ENCODE measurements around the gene RASGRP4.
A peak's percentile ranks its signal among the peaks of the same experiment; 100 is the strongest.

Gene RASGRP4

DNA sequence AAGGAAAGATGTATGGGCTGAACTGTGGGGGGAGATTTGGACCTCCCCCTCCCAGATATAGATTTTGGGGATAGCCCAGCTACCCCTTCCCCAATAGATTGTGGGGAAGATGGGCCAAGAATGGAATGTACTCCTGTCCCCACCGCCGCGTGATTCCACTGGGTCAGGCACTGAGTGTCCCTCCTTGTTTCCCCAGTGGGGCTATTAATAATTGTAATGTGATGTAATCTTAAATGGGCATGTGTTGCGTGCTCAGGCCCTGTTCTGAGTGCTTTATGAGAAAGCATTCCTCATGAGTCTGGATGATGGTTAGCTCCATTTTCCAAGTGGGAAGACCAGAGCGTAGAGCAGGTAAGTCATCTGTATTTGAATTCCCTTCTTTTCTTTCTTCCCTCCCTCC is 50.3 kb downstream of the RASGRP4 start:
- Histone ChIP-seq H3K27me3 (ENCODE audit: insufficient read depth, insufficient read length) (no peaks in the 10 kb centered on the region), H3K4me3 (ENCODE audit: insufficient read length, low read depth) (peak overlapping the region; percentile 73), H3K4me1 (ENCODE audit: insufficient read depth, insufficient read length) (no peaks in the 10 kb centered on the region), H3K9me3 (ENCODE audit: insufficient read depth, low read length) (no peaks in the 10 kb centered on the region), H3K36me3 (ENCODE audit: insufficient read depth, insufficient read length, low read length) (peaks cover 35% of the 10 kb centered on the region), H3K9ac (ENCODE audit: insufficient read length, low read depth) (peak overlapping the region; percentile 96)
- DNase-seq (ENCODE audit: low read depth, low spot score), result no peak
- TF ChIP-seq ZNF274 (IDR thresholded peaks at IDR 0.05; ENCODE audit: low read depth, low read length), result no peak
- no peak for TF ChIP-seq YY1 (IDR thresholded peaks at IDR 0.05; ENCODE audit: insufficient read depth, insufficient read length)
- TF ChIP-seq SUZ12 (IDR thresholded peaks at IDR 0.05; ENCODE audit: extremely low read depth, insufficient read depth, insufficient read length), result no peak

GRCh38 chr19:38375098-38375493 is 50.9 kb downstream of the RASGRP4 start:
- no peaks in the 10 kb centered on the region for H3K27me3 ChIP-seq (ENCODE audit: insufficient read depth, insufficient read length)
- no peak for DNase-seq (ENCODE audit: low read depth, low spot score)
- H3K36me3 ChIP-seq (ENCODE audit: insufficient read depth, insufficient read length, low read length), result peaks cover 29% of the 10 kb centered on the region
- H3K4me3 ChIP-seq (ENCODE audit: insufficient read length, low read depth), result peak overlapping the region; percentile 73
- no peaks in the 10 kb centered on the region for H3K4me1 ChIP-seq (ENCODE audit: insufficient read depth, insufficient read length)
- no peak for TF ChIP-seq SUZ12 (IDR thresholded peaks at IDR 0.05; ENCODE audit: extremely low read depth, insufficient read depth, insufficient read length)
- TF ChIP-seq ZNF274 (IDR thresholded peaks at IDR 0.05; ENCODE audit: low read depth, low read length), result no peak
- TF ChIP-seq YY1 (IDR thresholded peaks at IDR 0.05; ENCODE audit: insufficient read depth, insufficient read length), result no peak
- peak overlapping the region; percentile 96 for H3K9ac ChIP-seq (ENCODE audit: insufficient read length, low read depth)
- no peaks in the 10 kb centered on the region for H3K9me3 ChIP-seq (ENCODE audit: insufficient read depth, low read length)

DNA sequence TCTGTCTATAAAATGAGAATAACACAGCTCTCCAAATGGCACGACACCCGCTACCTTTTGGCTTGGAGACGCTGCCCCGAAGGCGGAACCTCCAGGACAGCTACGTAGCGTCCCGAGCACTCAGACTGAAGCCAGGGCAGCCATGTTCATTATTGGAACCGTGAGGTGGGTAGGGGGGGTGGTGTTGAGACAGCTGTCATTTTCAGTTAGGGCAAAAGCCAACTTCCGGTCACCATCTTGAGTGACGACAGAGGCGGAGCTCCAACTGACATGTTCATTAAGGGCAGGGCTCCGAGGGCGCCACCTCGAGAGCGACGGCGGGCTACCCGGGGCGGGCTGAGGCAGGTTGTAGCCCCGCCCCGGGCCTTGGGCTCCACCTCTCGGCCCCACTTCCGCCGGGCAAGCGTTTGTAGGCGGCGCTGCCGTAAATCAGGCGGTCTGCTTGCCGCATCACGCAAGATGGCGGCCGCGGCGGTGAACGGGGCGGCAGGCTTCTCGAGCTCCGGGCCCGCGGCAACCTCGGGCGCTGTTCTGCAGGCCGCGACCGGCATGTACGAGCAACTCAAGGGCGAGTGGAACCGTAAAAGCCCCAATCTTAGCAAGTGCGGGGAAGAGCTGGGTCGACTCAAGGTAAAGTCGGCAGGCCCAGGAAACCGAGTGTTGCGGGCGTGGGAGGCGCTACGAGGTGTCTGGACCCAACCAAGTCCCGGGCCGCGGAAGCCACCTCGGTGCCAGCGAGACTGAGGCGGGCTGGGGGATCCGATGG is 51.5 kb downstream of the RASGRP4 start, which contains the start of gene PSMD8:
TSS of gene PSMD8 (plus strand) at position 240 of the 766 bp plus-strand sequence. CDS start at position 271, 31 bp downstream.
- H3K4me3 ChIP-seq (ENCODE audit: insufficient read length, low read depth), result peak within 1 kb of the TSS; percentile 73
- TF ChIP-seq YY1 (IDR thresholded peaks at IDR 0.05; ENCODE audit: insufficient read depth, insufficient read length) (peak; percentile 94), SUZ12 (IDR thresholded peaks at IDR 0.05; ENCODE audit: extremely low read depth, insufficient read depth, insufficient read length) (no peak)
- peak; percentile 96 for DNase-seq (ENCODE audit: low read depth, low spot score)

GRCh38 chr19:38373907-38374331 is 52.1 kb downstream of the RASGRP4 start:
- TF ChIP-seq SUZ12 (IDR thresholded peaks at IDR 0.05; ENCODE audit: extremely low read depth, insufficient read depth, insufficient read length), result no peak
- TF ChIP-seq ZNF274 (IDR thresholded peaks at IDR 0.05; ENCODE audit: low read depth, low read length), result no peak
- Histone ChIP-seq H3K9ac (ENCODE audit: insufficient read length, low read depth) (peak overlapping the region; percentile 47), H3K9me3 (ENCODE audit: insufficient read depth, low read length) (no peaks in the 10 kb centered on the region), H3K4me1 (ENCODE audit: insufficient read depth, insufficient read length) (no peaks in the 10 kb centered on the region), H3K36me3 (ENCODE audit: insufficient read depth, insufficient read length, low read length) (peaks cover 20% of the 10 kb centered on the region), H3K27me3 (ENCODE audit: insufficient read depth, insufficient read length) (no peaks in the 10 kb centered on the region), H3K4me3 (ENCODE audit: insufficient read length, low read depth) (peak overlapping the region; percentile 5)
- no peak for DNase-seq (ENCODE audit: low read depth, low spot score)

More for the DNA sequence above, 51.5 kb downstream of the RASGRP4 start, which contains the start of gene PSMD8:
- Histone ChIP-seq H3K4me1 (ENCODE audit: insufficient read depth, insufficient read length) (no peaks in the 10 kb centered on the region), H3K9ac (ENCODE audit: insufficient read length, low read depth) (peak within 1 kb of the TSS; percentile 96), H3K27me3 (ENCODE audit: insufficient read depth, insufficient read length) (no peaks in the 10 kb centered on the region), H3K36me3 (ENCODE audit: insufficient read depth, insufficient read length, low read length) (peaks cover 26% of the 10 kb centered on the region), H3K9me3 (ENCODE audit: insufficient read depth, low read length) (no peaks in the 10 kb centered on the region)

DNA sequence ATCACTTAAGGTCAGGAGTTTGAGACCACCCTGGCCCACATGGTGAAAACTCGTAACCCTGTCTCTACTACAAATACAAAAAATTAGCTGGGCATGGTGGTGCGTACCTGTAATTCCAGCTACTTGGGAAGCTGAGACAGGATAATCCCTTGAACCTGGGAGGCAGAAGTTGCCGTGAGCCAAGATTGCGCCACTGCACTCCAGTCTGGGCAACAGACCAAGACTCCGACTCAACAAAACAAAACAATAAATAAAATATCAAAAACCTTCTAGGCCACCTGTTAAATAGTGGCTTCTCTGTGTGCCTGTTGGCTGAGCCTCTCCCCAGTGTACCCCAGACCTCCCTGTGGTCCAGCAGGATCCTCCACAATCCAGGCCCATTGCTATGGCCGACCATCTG is 54.9 kb downstream of the RASGRP4 start:
- no peak for DNase-seq (ENCODE audit: low read depth, low spot score)
- Histone ChIP-seq H3K4me1 (ENCODE audit: insufficient read depth, insufficient read length) (no peaks in the 10 kb centered on the region), H3K9ac (ENCODE audit: insufficient read length, low read depth) (no peak overlapping the region), H3K4me3 (ENCODE audit: insufficient read length, low read depth) (no peak overlapping the region), H3K36me3 (ENCODE audit: insufficient read depth, insufficient read length, low read length) (peaks cover 5% of the 10 kb centered on the region), H3K27me3 (ENCODE audit: insufficient read depth, insufficient read length) (no peaks in the 10 kb centered on the region), H3K9me3 (ENCODE audit: insufficient read depth, low read length) (no peaks in the 10 kb centered on the region)
- TF ChIP-seq SUZ12 (IDR thresholded peaks at IDR 0.05; ENCODE audit: extremely low read depth, insufficient read depth, insufficient read length) (no peak), YY1 (IDR thresholded peaks at IDR 0.05; ENCODE audit: insufficient read depth, insufficient read length) (no peak), ZNF274 (IDR thresholded peaks at IDR 0.05; ENCODE audit: low read depth, low read length) (no peak)

DNA sequence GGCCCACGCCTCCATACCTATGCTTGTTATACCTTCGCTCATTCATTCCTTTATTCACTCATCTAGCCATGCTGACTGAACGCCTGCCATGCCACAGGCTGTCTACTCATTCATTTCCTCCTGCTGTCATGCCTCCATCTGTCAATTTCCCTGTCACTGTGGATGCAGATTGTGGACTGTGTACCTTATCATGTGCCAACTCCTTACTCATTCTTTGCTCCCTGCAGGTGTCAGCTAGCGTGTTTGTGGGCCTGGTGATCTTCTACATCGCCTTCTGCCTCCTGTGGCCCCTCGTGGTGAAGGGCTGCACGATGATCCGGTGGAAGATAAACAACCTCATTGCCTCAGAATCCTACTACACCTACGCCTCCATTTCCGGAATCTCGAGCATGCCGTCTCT is 55.7 kb downstream of the RASGRP4 start:
- H3K9ac ChIP-seq (ENCODE audit: insufficient read length, low read depth), result no peak overlapping the region
- no peak for DNase-seq (ENCODE audit: low read depth, low spot score)
- no peaks in the 10 kb centered on the region for H3K36me3 ChIP-seq (ENCODE audit: insufficient read depth, insufficient read length, low read length)
- no peaks in the 10 kb centered on the region for H3K27me3 ChIP-seq (ENCODE audit: insufficient read depth, insufficient read length)
- H3K9me3 ChIP-seq (ENCODE audit: insufficient read depth, low read length), result no peaks in the 10 kb centered on the region
- no peak overlapping the region for H3K4me3 ChIP-seq (ENCODE audit: insufficient read length, low read depth)
- TF ChIP-seq SUZ12 (IDR thresholded peaks at IDR 0.05; ENCODE audit: extremely low read depth, insufficient read depth, insufficient read length) (no peak), ZNF274 (IDR thresholded peaks at IDR 0.05; ENCODE audit: low read depth, low read length) (no peak)
- H3K4me1 ChIP-seq (ENCODE audit: insufficient read depth, insufficient read length), result no peaks in the 10 kb centered on the region

GRCh38 chr19:38369584-38369983 is 56.4 kb downstream of the RASGRP4 start:
- no peak overlapping the region for H3K9ac ChIP-seq (ENCODE audit: insufficient read length, low read depth)
- no peaks in the 10 kb centered on the region for H3K36me3 ChIP-seq (ENCODE audit: insufficient read depth, insufficient read length, low read length)
- H3K4me3 ChIP-seq (ENCODE audit: insufficient read length, low read depth), result no peak overlapping the region
- TF ChIP-seq SUZ12 (IDR thresholded peaks at IDR 0.05; ENCODE audit: extremely low read depth, insufficient read depth, insufficient read length) (no peak), YY1 (IDR thresholded peaks at IDR 0.05; ENCODE audit: insufficient read depth, insufficient read length) (no peak), ZNF274 (IDR thresholded peaks at IDR 0.05; ENCODE audit: low read depth, low read length) (no peak)
- H3K9me3 ChIP-seq (ENCODE audit: insufficient read depth, low read length), result peaks cover 6% of the 10 kb centered on the region; the same call in 1 of the 2 replicates
- H3K4me1 ChIP-seq (ENCODE audit: insufficient read depth, insufficient read length), result no peaks in the 10 kb centered on the region
- no peaks in the 10 kb centered on the region for H3K27me3 ChIP-seq (ENCODE audit: insufficient read depth, insufficient read length)
- no peak for DNase-seq (ENCODE audit: low read depth, low spot score)
